ENCODE results near the gene PTPRK.

The PTPRK gene

DNA sequence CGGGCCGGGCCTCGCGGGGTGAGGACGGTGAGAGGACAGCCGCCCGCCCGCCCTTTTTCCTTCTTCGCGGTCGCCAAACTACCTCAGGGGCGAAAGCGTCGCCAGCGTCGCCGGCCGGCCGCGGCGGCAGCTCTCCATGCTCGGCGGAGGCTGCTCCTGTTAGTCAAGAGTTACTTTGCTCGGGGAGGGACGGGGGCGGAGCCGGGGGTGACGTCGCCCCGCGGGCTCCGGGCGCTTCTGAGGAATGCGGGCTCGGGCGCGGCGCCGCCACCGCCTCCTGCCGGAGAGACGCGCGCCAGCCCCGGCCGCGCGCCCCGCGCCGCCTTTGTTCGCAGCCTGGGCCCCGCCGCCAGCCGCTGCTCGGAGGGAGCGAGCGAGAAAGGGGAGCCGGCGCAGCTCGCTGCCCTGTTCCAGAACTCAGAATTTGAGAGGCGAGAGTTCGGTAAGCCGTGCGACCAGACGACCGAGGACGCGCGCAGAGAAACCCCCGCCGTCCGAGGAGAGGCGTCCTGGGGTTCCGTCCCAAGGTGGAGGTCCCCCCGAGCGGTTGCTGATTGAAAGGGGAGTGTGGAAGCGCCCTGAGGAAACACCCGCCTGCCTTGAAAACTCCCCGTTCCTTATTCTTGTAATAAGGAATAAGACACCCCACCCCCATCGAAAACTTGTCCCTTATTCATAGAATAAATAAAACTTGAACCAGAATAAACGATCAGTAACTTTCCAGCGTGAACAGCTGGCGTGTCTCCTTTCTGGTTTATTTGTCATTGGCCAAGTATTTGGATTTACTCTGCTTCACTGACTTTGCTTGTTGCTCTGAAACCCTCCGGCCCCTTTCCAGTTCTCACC lies at the start of gene PTPRK:
PTPRK (minus strand) TSS at position 164 of the 846 bp plus-strand sequence. CDS start 241 bp downstream, outside the sequence.
- H3K36me3 ChIP-seq (ENCODE audit: control insufficient read depth in 5 of 5, insufficient read depth in 5 of 5, low read length in 5 of 5): no peaks in the 10 kb centered on the region
- no peaks in the 10 kb centered on the region for H3K9me3 ChIP-seq (ENCODE audit: control insufficient read depth in 5 of 5, low read length in 5 of 5)
- peak within 1 kb of the TSS; percentile 77 to 95 (median 84) for H3K4me3 ChIP-seq (ENCODE audit: low read depth in 1 of 5, low read length in 5 of 5)
- H3K9ac ChIP-seq (ENCODE audit: low read length in 5 of 5): peak within 1 kb of the TSS; percentile 78 to 98 (median 86)
- H3K27me3 ChIP-seq (ENCODE audit: control insufficient read depth in 5 of 5, insufficient read depth in 4 of 5, low read length in 5 of 5): no peaks in the 10 kb centered on the region
- H3K27ac ChIP-seq (ENCODE audit: low read depth, low read length): peak within 1 kb of the TSS; percentile 93
- peaks cover 0 to 26% (median 17%) of the 10 kb centered on the region in 5 donors for H3K4me1 ChIP-seq (ENCODE audit: control insufficient read depth in 5 of 5, insufficient read depth in 5 of 5, low read length in 5 of 5)

DNA sequence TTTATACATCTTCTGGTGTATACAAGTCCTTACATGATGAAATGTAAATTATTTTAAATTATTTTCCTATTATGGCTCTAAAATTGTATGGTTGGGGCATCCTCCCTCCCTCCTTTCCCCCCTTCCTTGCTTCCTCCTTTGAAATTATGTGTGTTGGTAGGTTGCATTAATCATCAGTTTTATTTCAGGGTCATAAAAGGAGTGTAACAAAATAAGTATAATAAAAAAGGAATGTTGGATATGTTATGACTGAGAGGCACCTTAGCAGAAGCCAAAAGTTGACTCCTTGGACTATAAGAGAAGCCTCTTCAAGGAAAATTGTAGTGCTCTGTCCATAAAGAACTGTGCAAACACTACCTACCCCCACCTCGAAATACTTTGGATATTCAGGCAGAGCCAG lies 46.6 kb upstream of the PTPRK start:
- Histone ChIP-seq H3K9me3 (ENCODE audit: control insufficient read depth in 5 of 5, low read length in 5 of 5) (no peaks in the 10 kb centered on the region), H3K36me3 (ENCODE audit: control insufficient read depth in 5 of 5, insufficient read depth in 5 of 5, low read length in 5 of 5) (no peaks in the 10 kb centered on the region), H3K27me3 (ENCODE audit: control insufficient read depth in 5 of 5, insufficient read depth in 4 of 5, low read length in 5 of 5) (no peaks in the 10 kb centered on the region), H3K4me1 (ENCODE audit: control insufficient read depth in 5 of 5, insufficient read depth in 5 of 5, low read length in 5 of 5) (peaks cover 0 to 8% (median 3%) of the 10 kb centered on the region in 5 donors), H3K27ac (ENCODE audit: low read depth, low read length) (no peak overlapping the region), H3K4me3 (ENCODE audit: low read depth in 1 of 5, low read length in 5 of 5) (no peak overlapping the region), H3K9ac (ENCODE audit: low read length in 5 of 5) (no peak overlapping the region)

DNA sequence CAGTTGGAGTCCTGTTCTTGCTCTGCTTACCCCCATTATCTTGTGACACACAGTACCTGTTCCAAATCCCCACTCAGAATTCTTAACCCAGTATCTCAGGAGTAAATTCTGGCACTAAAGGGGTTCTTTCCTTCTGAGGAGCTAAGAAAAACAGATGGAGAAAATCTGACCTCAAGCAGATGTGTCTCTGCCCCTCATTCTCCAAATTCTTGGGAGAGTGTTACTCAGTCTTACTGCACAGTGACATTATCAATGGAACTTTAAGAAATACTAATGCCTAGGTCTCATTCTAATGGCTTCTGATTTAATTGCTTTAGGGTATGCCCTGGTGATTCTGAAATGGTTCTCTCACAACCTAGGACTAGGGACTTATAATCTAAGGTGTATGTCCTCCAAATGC lies 40.6 kb upstream of the PTPRK start:
- Histone ChIP-seq H3K36me3 (ENCODE audit: control insufficient read depth in 5 of 5, insufficient read depth in 5 of 5, low read length in 5 of 5) (no peaks in the 10 kb centered on the region), H3K4me3 (ENCODE audit: low read depth in 1 of 5, low read length in 5 of 5) (no peak overlapping the region), H3K4me1 (ENCODE audit: control insufficient read depth in 5 of 5, insufficient read depth in 5 of 5, low read length in 5 of 5) (no peaks in the 10 kb centered on the region), H3K27ac (ENCODE audit: low read depth, low read length) (no peak overlapping the region), H3K9ac (ENCODE audit: low read length in 5 of 5) (no peak overlapping the region), H3K27me3 (ENCODE audit: control insufficient read depth in 5 of 5, insufficient read depth in 4 of 5, low read length in 5 of 5) (no peaks in the 10 kb centered on the region), H3K9me3 (ENCODE audit: control insufficient read depth in 5 of 5, low read length in 5 of 5) (no peaks in the 10 kb centered on the region)

DNA sequence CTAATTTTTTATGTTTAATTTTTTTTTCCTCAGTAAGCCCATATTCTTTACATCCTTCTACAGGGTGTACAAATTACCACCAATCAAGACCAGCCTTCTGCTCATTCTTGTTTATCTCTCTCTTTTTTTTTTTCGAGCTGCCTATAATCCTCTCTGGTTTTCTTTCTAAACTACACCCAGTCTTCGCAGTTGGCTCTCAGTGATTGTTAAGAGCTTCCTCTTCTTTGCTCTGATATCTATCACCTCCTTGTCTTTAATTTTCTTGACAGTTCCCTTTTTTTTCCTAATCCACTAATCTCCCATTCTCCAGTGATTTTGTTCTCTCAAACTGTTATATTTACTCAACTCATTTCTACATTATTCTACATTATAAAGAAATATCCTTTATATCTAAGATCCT lies 38.5 kb upstream of the PTPRK start:
- no peak overlapping the region for H3K4me3 ChIP-seq (ENCODE audit: low read depth in 1 of 5, low read length in 5 of 5)
- no peaks in the 10 kb centered on the region for H3K4me1 ChIP-seq (ENCODE audit: control insufficient read depth in 5 of 5, insufficient read depth in 5 of 5, low read length in 5 of 5)

DNA sequence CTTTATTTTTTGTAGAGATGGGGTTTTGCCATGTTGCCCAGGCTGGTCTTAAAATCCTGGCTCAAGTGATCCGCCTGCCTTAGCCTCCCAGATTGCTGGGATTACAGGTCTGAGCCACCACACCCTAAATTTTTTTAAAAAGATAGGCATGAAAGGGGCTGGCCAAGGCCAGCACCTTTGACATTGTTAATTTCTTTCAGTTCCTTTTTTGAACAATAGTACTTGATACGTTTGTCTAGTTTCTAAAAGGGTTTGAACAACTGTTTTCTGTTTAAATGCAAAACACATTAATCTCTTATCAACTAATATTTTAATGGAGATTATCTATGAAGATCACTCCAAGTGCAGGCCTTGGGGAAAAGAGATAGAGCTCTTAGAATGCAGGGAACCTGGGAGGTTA lies 37.6 kb upstream of the PTPRK start:
- Histone ChIP-seq H3K4me1 (ENCODE audit: control insufficient read depth in 5 of 5, insufficient read depth in 5 of 5, low read length in 5 of 5) (no peaks in the 10 kb centered on the region), H3K9me3 (ENCODE audit: control insufficient read depth in 5 of 5, low read length in 5 of 5) (no peaks in the 10 kb centered on the region), H3K27ac (ENCODE audit: low read depth, low read length) (no peak overlapping the region), H3K9ac (ENCODE audit: low read length in 5 of 5) (no peak overlapping the region), H3K4me3 (ENCODE audit: low read depth in 1 of 5, low read length in 5 of 5) (no peak overlapping the region), H3K36me3 (ENCODE audit: control insufficient read depth in 5 of 5, insufficient read depth in 5 of 5, low read length in 5 of 5) (no peaks in the 10 kb centered on the region), H3K27me3 (ENCODE audit: control insufficient read depth in 5 of 5, insufficient read depth in 4 of 5, low read length in 5 of 5) (no peaks in the 10 kb centered on the region)

More for the DNA sequence above, 38.5 kb upstream of the PTPRK start:
- Histone ChIP-seq H3K36me3 (ENCODE audit: control insufficient read depth in 5 of 5, insufficient read depth in 5 of 5, low read length in 5 of 5) (no peaks in the 10 kb centered on the region), H3K9ac (ENCODE audit: low read length in 5 of 5) (no peak overlapping the region), H3K9me3 (ENCODE audit: control insufficient read depth in 5 of 5, low read length in 5 of 5) (no peaks in the 10 kb centered on the region), H3K27ac (ENCODE audit: low read depth, low read length) (no peak overlapping the region), H3K27me3 (ENCODE audit: control insufficient read depth in 5 of 5, insufficient read depth in 4 of 5, low read length in 5 of 5) (no peaks in the 10 kb centered on the region)

DNA sequence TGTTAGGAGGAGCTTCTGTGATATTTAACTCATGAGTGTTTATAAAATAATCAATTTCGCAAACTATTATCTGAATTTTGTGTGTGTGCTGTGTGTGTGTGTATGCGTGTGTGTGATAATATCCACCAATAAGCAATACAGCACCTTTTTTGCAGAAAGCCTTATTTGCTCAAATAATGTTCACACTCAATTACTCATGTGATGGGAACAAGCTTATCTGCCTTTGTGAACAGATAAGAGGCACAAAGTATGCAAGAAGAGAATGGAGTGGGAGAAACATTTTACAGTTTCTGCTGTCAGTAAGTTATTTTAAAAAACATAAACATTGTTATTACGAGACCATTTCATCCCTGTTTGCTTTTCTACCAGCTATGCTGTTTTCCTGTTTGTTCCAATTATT lies 36.7 kb upstream of the PTPRK start:
- H3K27ac ChIP-seq (ENCODE audit: low read depth, low read length): no peak overlapping the region
- no peak overlapping the region for H3K9ac ChIP-seq (ENCODE audit: low read length in 5 of 5)
- no peak overlapping the region for H3K4me3 ChIP-seq (ENCODE audit: low read depth in 1 of 5, low read length in 5 of 5)
- H3K4me1 ChIP-seq (ENCODE audit: control insufficient read depth in 5 of 5, insufficient read depth in 5 of 5, low read length in 5 of 5): no peaks in the 10 kb centered on the region
- no peaks in the 10 kb centered on the region for H3K9me3 ChIP-seq (ENCODE audit: control insufficient read depth in 5 of 5, low read length in 5 of 5)
- no peaks in the 10 kb centered on the region for H3K36me3 ChIP-seq (ENCODE audit: control insufficient read depth in 5 of 5, insufficient read depth in 5 of 5, low read length in 5 of 5)
- H3K27me3 ChIP-seq (ENCODE audit: control insufficient read depth in 5 of 5, insufficient read depth in 4 of 5, low read length in 5 of 5): no peaks in the 10 kb centered on the region

DNA sequence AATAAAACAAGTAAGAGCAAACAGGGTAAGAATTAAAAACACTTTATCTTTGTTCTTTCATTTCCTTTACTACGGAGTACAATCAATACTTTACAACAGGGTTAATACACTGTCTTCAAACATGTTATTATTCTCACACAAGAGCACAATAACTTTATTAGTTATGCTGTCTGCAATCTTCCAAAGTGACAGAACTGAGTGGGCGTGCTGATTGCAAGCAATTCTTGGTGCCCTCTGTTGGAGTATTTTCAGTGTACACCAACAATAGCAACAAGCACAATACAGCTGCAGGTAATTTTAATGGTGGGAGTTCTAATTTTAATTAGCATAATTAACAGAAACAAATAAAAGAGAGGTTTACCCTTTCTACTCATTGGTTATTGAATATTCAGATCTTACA lies 33.9 kb upstream of the PTPRK start:
- H3K4me3 ChIP-seq (ENCODE audit: low read depth in 1 of 5, low read length in 5 of 5): no peak overlapping the region
- no peaks in the 10 kb centered on the region for H3K9me3 ChIP-seq (ENCODE audit: control insufficient read depth in 5 of 5, low read length in 5 of 5)
- no peak overlapping the region for H3K9ac ChIP-seq (ENCODE audit: low read length in 5 of 5)
- no peaks in the 10 kb centered on the region for H3K27me3 ChIP-seq (ENCODE audit: control insufficient read depth in 5 of 5, insufficient read depth in 4 of 5, low read length in 5 of 5)
- H3K4me1 ChIP-seq (ENCODE audit: control insufficient read depth in 5 of 5, insufficient read depth in 5 of 5, low read length in 5 of 5): no peaks in the 10 kb centered on the region
- H3K27ac ChIP-seq (ENCODE audit: low read depth, low read length): no peak overlapping the region
- H3K36me3 ChIP-seq (ENCODE audit: control insufficient read depth in 5 of 5, insufficient read depth in 5 of 5, low read length in 5 of 5): no peaks in the 10 kb centered on the region

DNA sequence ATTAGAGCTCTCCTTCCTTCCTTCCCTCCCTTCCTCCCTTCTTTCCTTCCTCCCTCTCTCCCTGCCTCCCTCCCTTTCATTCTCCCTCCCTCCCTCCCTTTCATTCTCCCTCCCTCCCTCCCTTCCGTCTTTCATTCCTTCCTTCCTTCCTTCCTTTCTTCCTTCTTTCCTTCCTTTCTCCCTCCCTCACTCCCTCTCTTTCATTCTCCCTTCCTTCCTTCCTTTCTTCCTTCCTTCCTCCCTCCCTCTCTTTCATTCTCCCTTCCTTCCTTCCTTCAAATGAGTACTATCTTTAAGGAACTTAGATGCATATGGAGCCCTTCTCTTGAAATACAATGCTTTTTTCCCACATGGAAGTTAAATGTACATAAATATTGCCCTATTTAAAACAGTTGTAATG lies 20.9 kb upstream of the PTPRK start:
- no peak overlapping the region for H3K4me3 ChIP-seq (ENCODE audit: low read depth in 1 of 5, low read length in 5 of 5)
- no peak overlapping the region for H3K27ac ChIP-seq (ENCODE audit: low read depth, low read length)
- H3K36me3 ChIP-seq (ENCODE audit: control insufficient read depth in 5 of 5, insufficient read depth in 5 of 5, low read length in 5 of 5): no peaks in the 10 kb centered on the region

DNA sequence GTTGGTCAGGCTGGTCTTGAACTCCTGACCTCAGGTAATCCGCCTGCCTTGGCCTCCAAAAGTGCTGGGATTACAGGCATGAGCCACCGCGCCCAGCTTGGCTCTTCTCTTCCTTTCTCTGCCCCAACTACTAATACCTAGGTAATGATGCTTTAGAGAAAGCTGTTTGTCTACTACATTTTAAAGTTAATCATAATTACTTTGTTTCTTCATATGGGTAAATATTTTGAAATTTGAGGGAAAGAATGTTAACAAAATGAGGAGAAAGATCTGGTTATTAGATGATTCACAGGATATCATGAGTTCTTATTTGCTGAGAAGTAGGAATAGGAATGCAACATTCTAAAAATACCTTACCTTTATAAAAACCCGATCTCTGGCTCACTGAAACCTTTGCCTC lies 18.4 kb upstream of the PTPRK start:
- Histone ChIP-seq H3K27ac (ENCODE audit: low read depth, low read length) (no peak overlapping the region), H3K4me3 (ENCODE audit: low read depth in 1 of 5, low read length in 5 of 5) (no peak overlapping the region), H3K9ac (ENCODE audit: low read length in 5 of 5) (no peak overlapping the region)

More for the DNA sequence above, 20.9 kb upstream of the PTPRK start:
- Histone ChIP-seq H3K4me1 (ENCODE audit: control insufficient read depth in 5 of 5, insufficient read depth in 5 of 5, low read length in 5 of 5) (no peaks in the 10 kb centered on the region), H3K9ac (ENCODE audit: low read length in 5 of 5) (no peak overlapping the region), H3K27me3 (ENCODE audit: control insufficient read depth in 5 of 5, insufficient read depth in 4 of 5, low read length in 5 of 5) (no peaks in the 10 kb centered on the region), H3K9me3 (ENCODE audit: control insufficient read depth in 5 of 5, low read length in 5 of 5) (no peaks in the 10 kb centered on the region)

DNA sequence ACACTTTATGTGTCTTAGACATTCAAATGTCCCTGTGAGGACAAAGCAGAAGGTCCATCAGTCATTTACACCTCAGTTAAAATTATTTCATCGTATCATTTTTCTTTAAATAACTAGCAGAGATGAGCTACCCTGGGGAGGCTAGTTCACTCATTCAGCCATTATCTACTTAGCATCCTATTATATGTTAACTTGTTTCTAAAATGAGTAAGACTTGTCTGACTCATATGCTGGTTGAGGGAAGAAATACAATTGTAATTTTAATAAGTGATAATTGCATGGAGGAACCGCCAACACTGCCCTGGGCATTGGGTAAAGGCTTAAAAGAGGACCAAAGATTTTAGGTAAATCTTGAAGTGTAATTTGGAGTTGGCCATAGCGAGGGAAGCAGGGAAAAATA lies 12.4 kb upstream of the PTPRK start:
- Histone ChIP-seq H3K27ac (ENCODE audit: low read depth, low read length) (no peak overlapping the region), H3K27me3 (ENCODE audit: control insufficient read depth in 5 of 5, insufficient read depth in 4 of 5, low read length in 5 of 5) (peaks cover 0 to 3% (median 0%) of the 10 kb centered on the region in 5 donors), H3K9me3 (ENCODE audit: control insufficient read depth in 5 of 5, low read length in 5 of 5) (no peaks in the 10 kb centered on the region), H3K4me1 (ENCODE audit: control insufficient read depth in 5 of 5, insufficient read depth in 5 of 5, low read length in 5 of 5) (no peaks in the 10 kb centered on the region), H3K9ac (ENCODE audit: low read length in 5 of 5) (no peak overlapping the region), H3K4me3 (ENCODE audit: low read depth in 1 of 5, low read length in 5 of 5) (no peak overlapping the region), H3K36me3 (ENCODE audit: control insufficient read depth in 5 of 5, insufficient read depth in 5 of 5, low read length in 5 of 5) (no peaks in the 10 kb centered on the region)

More for the DNA sequence above, 18.4 kb upstream of the PTPRK start:
- Histone ChIP-seq H3K27me3 (ENCODE audit: control insufficient read depth in 5 of 5, insufficient read depth in 4 of 5, low read length in 5 of 5) (no peaks in the 10 kb centered on the region), H3K36me3 (ENCODE audit: control insufficient read depth in 5 of 5, insufficient read depth in 5 of 5, low read length in 5 of 5) (no peaks in the 10 kb centered on the region), H3K9me3 (ENCODE audit: control insufficient read depth in 5 of 5, low read length in 5 of 5) (no peaks in the 10 kb centered on the region), H3K4me1 (ENCODE audit: control insufficient read depth in 5 of 5, insufficient read depth in 5 of 5, low read length in 5 of 5) (no peaks in the 10 kb centered on the region)

All from subcutaneous abdominal adipose tissue (tissue), 5 donors.